MCF 10A (cell line): ENCODE measurements around the gene TTC3. TPM values are rescaled to one million over a fixed set of nuclear protein-coding genes. Genes with fewer than 3 reads are reported as not detected.

Source experiments
- BruUV-seq: library from RNA; stranded (reverse); fragments of 400-500 nt; replicated peaks from 2 replicates; lab custom pipeline; 2021; lab: Mats Ljungman, UMichigan
- CTCF ChIA-PET: fragments of 300-600 bp; sonication (Branson Sonifier 250); formaldehyde crosslinking; extraction: SDS; loops from one replicate; lab custom pipeline; 2021; ENCODE audit warnings: antibody characterized with exemption, inconsistent platforms; lab: Yijun Ruan, JAX
- POLR2A ChIA-PET: fragments of 300-600, 350-650 bp; sonication (Branson Sonifier 250); formaldehyde crosslinking; extraction: SDS; loops from one replicate; lab custom pipeline; 2020; ENCODE audit warnings: antibody characterized with exemption, inconsistent platforms; lab: Yijun Ruan, JAX
- DNase-seq: peaks from one replicate; pipeline ENCODE4 v3.0.0-alpha.2; 2018; ENCODE audit not compliant: unreplicated experiment
- H3K27ac Mint-ChIP-seq: one replicate; pipeline ENCODE4 v1.8.0; 2022; ENCODE audit warnings: mild to moderate bottlenecking, low read depth, mixed read lengths; ENCODE audit not compliant: unreplicated experiment
- H3K27me3 Mint-ChIP-seq: one replicate; pipeline ENCODE4 v1.8.0; 2022; ENCODE audit warnings: mixed read lengths; ENCODE audit not compliant: insufficient read depth, unreplicated experiment
- H3K36me3 Mint-ChIP-seq: one replicate; pipeline ENCODE4 v1.8.0; 2022; ENCODE audit warnings: mild to moderate bottlenecking, moderate library complexity, mixed read lengths; ENCODE audit not compliant: insufficient read depth, unreplicated experiment
- H3K4me1 Mint-ChIP-seq: one replicate; pipeline ENCODE4 v1.8.0; 2022; ENCODE audit warnings: mixed read lengths; ENCODE audit not compliant: insufficient read depth, unreplicated experiment
- H3K4me3 Mint-ChIP-seq: one replicate; pipeline ENCODE4 v1.8.0; 2022; ENCODE audit warnings: mild to moderate bottlenecking, moderate library complexity, mixed read lengths; ENCODE audit not compliant: unreplicated experiment
- H3K9me3 Mint-ChIP-seq: one replicate; pipeline ENCODE4 v1.8.0; 2022; ENCODE audit warnings: mixed read lengths; ENCODE audit not compliant: unreplicated experiment
- intact Hi-C: fragments of 100-400 bp; cut with micrococcal nuclease; formaldehyde crosslinking; loops from 2 replicates; pipeline ENCODE4 v1.14.1; 2022
- total RNA-seq: library from RNA; stranded (reverse); gene quantifications from 2 replicates; pipeline ENCODE4 v1.2.3, GENCODE V29; 2022
- TF ChIP-seq, protein P1 (sequence below): fragments of 200-600 bp; IDR thresholded peaks from one replicate; pipeline ENCODE4 v1.8.0; 2022; ENCODE audit warnings: antibody characterized with exemption, mild to moderate bottlenecking; ENCODE audit not compliant: unreplicated experiment

Gene TTC3
- total RNA-seq, 1 experiment from 2014 or later, result 74.4 TPM

DNA sequence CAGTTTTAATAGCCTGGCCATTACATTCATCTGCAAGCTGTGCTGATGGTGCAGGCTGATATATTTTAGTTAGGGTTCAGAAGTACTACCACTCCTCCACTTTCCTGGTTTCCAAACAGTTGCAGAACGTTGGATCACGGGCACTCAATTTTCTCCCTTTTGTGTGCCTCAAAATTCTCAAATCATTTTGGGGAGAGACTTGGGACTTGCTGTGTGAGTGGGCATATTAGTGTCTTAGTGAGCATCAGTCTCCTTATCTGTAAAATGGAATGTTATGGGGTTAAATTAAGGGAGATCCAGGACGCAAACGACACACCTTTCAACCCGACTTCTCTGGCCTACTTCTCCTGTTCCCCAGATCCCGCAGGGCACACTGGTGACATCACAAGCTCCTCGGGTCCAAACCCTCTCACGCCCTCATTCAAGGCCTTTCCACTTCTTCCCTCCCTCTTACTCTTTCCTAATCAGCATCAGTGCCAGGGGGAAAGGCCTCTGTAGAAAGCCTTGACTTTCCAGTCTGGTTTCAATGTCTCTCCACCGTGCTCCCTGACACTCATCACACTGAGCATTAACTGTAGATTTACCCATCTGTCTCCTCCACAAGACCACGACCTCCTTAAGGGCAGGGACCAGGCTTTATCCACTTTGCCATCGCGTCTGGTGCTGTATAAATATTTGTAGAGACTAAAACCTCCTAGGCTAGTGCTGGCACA, 1.3 kb upstream of the TTC3 start:
- TF ChIP-seq, protein P1, sequence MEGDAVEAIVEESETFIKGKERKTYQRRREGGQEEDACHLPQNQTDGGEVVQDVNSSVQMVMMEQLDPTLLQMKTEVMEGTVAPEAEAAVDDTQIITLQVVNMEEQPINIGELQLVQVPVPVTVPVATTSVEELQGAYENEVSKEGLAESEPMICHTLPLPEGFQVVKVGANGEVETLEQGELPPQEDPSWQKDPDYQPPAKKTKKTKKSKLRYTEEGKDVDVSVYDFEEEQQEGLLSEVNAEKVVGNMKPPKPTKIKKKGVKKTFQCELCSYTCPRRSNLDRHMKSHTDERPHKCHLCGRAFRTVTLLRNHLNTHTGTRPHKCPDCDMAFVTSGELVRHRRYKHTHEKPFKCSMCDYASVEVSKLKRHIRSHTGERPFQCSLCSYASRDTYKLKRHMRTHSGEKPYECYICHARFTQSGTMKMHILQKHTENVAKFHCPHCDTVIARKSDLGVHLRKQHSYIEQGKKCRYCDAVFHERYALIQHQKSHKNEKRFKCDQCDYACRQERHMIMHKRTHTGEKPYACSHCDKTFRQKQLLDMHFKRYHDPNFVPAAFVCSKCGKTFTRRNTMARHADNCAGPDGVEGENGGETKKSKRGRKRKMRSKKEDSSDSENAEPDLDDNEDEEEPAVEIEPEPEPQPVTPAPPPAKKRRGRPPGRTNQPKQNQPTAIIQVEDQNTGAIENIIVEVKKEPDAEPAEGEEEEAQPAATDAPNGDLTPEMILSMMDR, result no peak
- intact Hi-C loops, result no loop called here
- no TSS peak for BruUV-seq

DNA sequence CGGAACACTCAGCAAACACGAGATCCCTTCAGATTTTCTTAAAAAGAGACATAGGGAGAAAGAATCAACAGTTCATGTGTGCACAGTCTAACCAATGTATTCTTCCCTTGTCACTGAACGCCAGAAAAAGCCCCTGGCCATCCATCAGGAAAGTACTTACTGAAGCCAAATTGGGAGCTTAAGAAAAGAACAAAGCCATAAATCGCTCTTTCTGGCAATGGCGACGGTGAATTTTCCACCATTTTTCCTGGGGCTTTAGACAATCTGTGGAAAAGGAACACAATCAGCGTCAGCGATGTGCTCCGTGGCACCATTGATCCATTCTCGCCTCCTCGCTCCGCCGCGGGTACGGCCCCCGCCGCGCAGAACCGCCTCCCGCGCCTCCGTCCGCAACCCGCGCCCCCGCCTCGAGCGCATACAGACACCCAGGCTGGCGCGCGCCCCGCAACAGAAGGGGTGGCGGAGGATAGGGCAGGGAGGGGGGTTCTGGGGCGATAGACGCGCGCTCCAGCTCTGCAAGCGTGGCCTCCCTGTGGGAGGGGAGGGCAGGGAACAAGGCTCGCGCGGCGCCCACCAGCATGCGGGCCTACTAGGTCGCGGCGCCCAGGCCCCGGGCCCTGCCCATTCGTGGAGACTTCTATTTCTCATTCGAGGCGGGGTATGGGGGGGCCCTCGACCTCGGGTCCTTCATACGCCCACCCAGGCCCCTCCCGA, 623 bp upstream of the TTC3 start:
- ChIA-PET POLR2A (interaction anchor here (0.6 to 1.8 kb wide), 12 partner anchors 8 to 642 kb away, joined by 3 to 7 read pairs (median 4); partner anchors contain the start of gene HLCS), CTCF (interaction anchor here (0.6 kb wide), 1 partner anchor 296 kb away, joined by 3 read pairs; no protein-coding TSS in a partner anchor)
- intact Hi-C loops, result no loop called here
- peak overlapping the region; percentile 87 for H3K27ac Mint-ChIP-seq
- peaks cover 19% of the 10 kb centered on the region for H3K4me1 Mint-ChIP-seq
- peak overlapping the region; percentile 97 for H3K4me3 Mint-ChIP-seq
- H3K9me3 Mint-ChIP-seq, result no peaks in the 10 kb centered on the region
- peak; percentile 58 for DNase-seq
- TF ChIP-seq, protein P1, result no peak
- H3K36me3 Mint-ChIP-seq, result peaks cover 20% of the 10 kb centered on the region
- BruUV-seq, result TSS peak; percentile 42
- H3K27me3 Mint-ChIP-seq, result no peaks in the 10 kb centered on the region

More for the DNA sequence above, 1.3 kb upstream of the TTC3 start:
- peaks cover 23% of the 10 kb centered on the region for H3K36me3 Mint-ChIP-seq
- DNase-seq, result peak; percentile 77
- H3K4me1 Mint-ChIP-seq, result peaks cover 19% of the 10 kb centered on the region
- no peaks in the 10 kb centered on the region for H3K9me3 Mint-ChIP-seq
- peak overlapping the region; percentile 87 for H3K27ac Mint-ChIP-seq
- no peaks in the 10 kb centered on the region for H3K27me3 Mint-ChIP-seq
- CTCF ChIA-PET, result interaction anchor here (0.6 kb wide), 4 partner anchors 42 to 642 kb away, joined by 3 to 4 read pairs (median 3); no protein-coding TSS in a partner anchor
- POLR2A ChIA-PET, result interaction anchor here (0.6 to 1.8 kb wide), 15 partner anchors 9 to 953 kb away, joined by 3 to 7 read pairs (median 4); partner anchors contain the start of gene HLCS
- peak overlapping the region; percentile 97 for H3K4me3 Mint-ChIP-seq

DNA sequence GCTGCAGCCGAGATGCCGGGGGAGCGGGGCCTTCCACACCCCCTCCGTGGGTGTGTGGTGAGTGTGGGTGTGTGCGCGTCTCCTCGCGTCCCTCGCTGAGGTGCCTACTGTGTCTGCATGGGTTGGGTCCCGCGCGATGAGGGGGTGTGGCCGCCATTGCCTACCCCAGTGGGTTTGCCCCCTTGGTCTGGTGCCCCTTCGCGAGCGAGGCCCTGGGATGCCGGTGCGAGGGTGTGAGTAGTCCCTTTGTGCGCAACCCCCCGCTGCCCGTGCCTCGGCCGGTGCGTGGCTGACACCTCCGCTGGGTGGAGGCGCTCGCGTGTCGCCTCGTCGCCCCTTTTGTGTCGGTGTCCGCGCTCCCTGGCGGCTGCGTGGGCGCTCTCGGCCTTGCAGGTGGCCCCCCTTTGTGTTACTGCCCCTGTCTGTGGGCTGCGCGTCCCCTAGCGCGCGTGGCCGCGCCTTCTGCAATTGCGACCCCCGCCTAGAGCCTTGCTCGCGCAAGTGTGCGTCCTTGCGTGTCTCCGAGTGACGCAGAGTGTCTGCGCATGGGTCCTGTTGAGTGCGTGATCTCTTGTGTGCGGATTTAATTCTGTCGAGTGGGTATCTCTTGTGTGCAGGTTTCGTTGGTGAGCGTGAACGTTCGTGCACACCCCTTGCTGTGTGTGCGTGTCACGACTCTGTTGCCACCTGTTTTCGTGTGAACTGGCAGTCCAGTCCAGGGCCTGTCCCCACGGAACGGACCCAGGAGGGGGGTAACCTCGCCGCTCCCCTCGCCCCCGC, 553 bp downstream of the TTC3 start:
- peaks cover 8% of the 10 kb centered on the region for H3K36me3 Mint-ChIP-seq
- ChIA-PET POLR2A (interaction anchor here (0.6 to 1.1 kb wide), 5 partner anchors 9 to 771 kb away, joined by 3 to 4 read pairs (median 4); no protein-coding TSS in a partner anchor), CTCF (no interaction called here)
- TF ChIP-seq, protein P1, result no peak
- H3K4me1 Mint-ChIP-seq, result peaks cover 25% of the 10 kb centered on the region
- H3K9me3 Mint-ChIP-seq, result no peaks in the 10 kb centered on the region
- DNase-seq, result peak; percentile 38
- H3K27ac Mint-ChIP-seq, result peak overlapping the region; percentile 74
- intact Hi-C loops, result no loop called here
- no peaks in the 10 kb centered on the region for H3K27me3 Mint-ChIP-seq
- no TSS peak for BruUV-seq
- peak overlapping the region; percentile 97 for H3K4me3 Mint-ChIP-seq
